Thoracic aorta (tissue), 2 donors: Measurements from ENCODE around the gene BCL2L11. TPM values are rescaled to one million over a fixed set of nuclear protein-coding genes. Genes with fewer than 3 reads are reported as not detected.
A peak's percentile ranks its signal among the peaks of the same experiment; 100 is the strongest.

Experiments
- ATAC-seq: fragments of 150-250 bp; one replicate; pipeline ENCODE4 v1.8.0; 2017; ENCODE audit warnings: low read depth; ENCODE audit not compliant: insufficient number of reproducible peaks, low FRiP score
- DNase-seq: peaks from one replicate; pipeline ENCODE4 v3.0.0-alpha.2; 2020; ENCODE audit warnings: low spot score
- H3K27ac ChIP-seq, 2 donors: fragments of 200-600 bp; sonication (generic); 1 replicate in 1 of 2; 2 replicates in 1 of 2; pipeline ENCODE4 v1.5.1; 2016; ENCODE audit warnings: mild to moderate bottlenecking in 2 of 2, moderate library complexity in 2 of 2
- H3K27me3 ChIP-seq: fragments of 200-600 bp; sonication (generic); replicated peaks from 2 replicates; pipeline ENCODE4 v1.6.0; 2016; ENCODE audit warnings: mild to moderate bottlenecking; ENCODE audit not compliant: insufficient read depth
- H3K36me3 ChIP-seq: fragments of 200-600 bp; sonication (generic); one replicate; pipeline ENCODE4 v1.5.1; 2016
- H3K4me1 ChIP-seq, 2 donors: fragments of 200-600 bp; sonication (generic); 1 replicate in 1 of 2; 2 replicates in 1 of 2; pipeline versions ENCODE4 v1.5.1 to v1.6.0; 2016; ENCODE audit warnings: low read depth in 2 of 2, mild to moderate bottlenecking in 1 of 2; ENCODE audit not compliant: control insufficient read depth in 1 of 2
- H3K4me3 ChIP-seq: fragments of 200-600 bp; sonication (generic); 2 replicates; pipeline ENCODE4 v1.5.1; 2016; ENCODE audit warnings: mild to moderate bottlenecking
- H3K9me3 ChIP-seq: fragments of 200-600 bp; sonication (generic); 2 replicates; pipeline ENCODE4 v1.5.1; 2016
- total RNA-seq, 2 donors: library from RNA; depleted of rRNA; stranded (reverse); fragments of >200 nt; gene quantifications; one replicate each; pipeline versions ENCODE4 v1.1.0 to v1.2.3, GENCODE V29; 2016
- TF ChIP-seq, protein P1 (sequence below): fragments of 200-600 bp; sonication (generic); IDR thresholded peaks from one replicate; pipeline ENCODE4 v1.5.1; 2019; ENCODE audit warnings: antibody characterized with exemption

BCL2L11 gene
- total RNA-seq, 2 donors from 2014 or later = 16.4 to 17.4 TPM

DNA sequence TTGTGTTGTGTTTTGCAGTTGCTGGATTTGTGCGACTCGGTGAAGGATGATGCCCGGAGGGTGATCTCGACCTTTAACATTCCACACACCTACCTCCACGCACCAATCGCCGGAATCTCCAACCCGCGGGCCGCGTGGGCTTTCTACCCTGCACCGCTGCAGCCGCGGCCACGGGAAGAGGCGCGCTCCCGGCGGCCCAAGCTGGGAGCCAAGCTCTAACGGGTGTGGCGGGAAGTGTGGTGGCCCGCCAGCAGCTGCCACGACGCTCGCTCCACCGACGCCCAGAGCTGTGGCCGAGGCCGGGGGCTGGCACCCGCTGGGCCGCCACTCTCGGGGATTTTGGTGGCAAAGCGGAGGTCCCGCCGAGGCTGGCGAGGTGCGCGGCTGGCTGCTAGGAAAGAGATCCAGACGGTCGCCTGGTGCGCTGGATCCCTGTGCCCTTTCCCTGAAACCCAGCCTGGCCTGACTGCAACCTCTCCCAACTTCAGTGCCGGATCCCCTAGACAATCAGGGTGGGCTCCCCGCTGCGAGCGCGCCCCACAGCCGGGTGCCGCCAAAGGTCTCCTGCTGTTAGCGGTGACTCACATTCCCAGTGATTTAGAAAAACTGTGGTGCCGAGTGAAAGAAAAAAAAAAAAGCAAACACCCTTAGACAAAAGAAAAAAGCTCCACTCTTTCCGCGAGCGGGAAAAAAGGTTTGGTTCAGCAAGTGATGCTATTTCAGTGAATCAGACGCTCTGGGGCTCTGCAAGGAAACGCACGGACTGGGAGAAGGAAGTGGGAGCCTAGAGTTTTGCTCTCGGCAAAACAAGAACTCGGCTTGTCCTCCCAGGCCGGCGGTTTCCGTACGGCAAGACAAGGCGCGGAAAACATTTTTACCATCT is 2.9 kb upstream of the BCL2L11 start:
- ATAC-seq = no peak
- Histone ChIP-seq H3K4me1 (peaks cover 4 to 41% of the 10 kb centered on the region in 2 donors), H3K27me3 (no peaks in the 10 kb centered on the region), H3K36me3 (no peaks in the 10 kb centered on the region), H3K4me3 (peak overlapping the region; percentile 86), H3K9me3 (no peaks in the 10 kb centered on the region), H3K27ac (peak overlapping the region; percentile 17 to 40)
- no peak for DNase-seq
- TF ChIP-seq, protein P1, sequence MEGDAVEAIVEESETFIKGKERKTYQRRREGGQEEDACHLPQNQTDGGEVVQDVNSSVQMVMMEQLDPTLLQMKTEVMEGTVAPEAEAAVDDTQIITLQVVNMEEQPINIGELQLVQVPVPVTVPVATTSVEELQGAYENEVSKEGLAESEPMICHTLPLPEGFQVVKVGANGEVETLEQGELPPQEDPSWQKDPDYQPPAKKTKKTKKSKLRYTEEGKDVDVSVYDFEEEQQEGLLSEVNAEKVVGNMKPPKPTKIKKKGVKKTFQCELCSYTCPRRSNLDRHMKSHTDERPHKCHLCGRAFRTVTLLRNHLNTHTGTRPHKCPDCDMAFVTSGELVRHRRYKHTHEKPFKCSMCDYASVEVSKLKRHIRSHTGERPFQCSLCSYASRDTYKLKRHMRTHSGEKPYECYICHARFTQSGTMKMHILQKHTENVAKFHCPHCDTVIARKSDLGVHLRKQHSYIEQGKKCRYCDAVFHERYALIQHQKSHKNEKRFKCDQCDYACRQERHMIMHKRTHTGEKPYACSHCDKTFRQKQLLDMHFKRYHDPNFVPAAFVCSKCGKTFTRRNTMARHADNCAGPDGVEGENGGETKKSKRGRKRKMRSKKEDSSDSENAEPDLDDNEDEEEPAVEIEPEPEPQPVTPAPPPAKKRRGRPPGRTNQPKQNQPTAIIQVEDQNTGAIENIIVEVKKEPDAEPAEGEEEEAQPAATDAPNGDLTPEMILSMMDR = no peak

DNA sequence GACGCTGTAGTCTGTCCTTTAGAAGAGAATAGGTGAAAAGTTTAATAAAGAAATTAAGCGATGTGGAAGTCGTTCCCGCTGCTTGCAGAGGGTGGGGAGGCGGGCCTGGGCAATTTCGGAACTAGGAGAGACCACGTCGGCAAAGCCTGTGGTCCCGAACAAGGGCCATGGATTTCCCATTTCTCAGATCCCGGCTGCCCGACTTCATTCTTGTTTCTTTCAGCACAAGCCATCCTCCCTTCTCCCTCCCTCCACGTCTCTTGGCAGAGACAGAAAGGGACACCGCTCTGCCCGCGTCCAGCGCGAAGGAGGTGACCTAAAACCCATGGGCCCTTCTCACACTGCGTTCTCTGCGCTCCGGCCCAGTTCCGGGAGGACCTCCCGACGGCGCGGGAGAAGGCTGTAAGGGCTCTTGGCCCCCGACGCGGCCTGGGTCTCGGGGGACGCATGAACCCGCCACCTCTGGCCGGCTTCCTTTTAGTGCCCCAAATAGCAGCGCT is 2.2 kb upstream of the BCL2L11 start:
- no peak for ATAC-seq
- H3K9me3 ChIP-seq = no peaks in the 10 kb centered on the region
- DNase-seq = no peak
- TF ChIP-seq, protein P1 = no peak
- no peaks in the 10 kb centered on the region for H3K36me3 ChIP-seq
- H3K4me1 ChIP-seq = peaks cover 4 to 44% of the 10 kb centered on the region in 2 donors
- H3K27me3 ChIP-seq = no peaks in the 10 kb centered on the region
- H3K4me3 ChIP-seq = peak overlapping the region; percentile 86
- peak overlapping the region; percentile 17 to 40 for H3K27ac ChIP-seq

GRCh38 chr2:111118981-111119821 is 1.5 kb upstream of the BCL2L11 start:
- ATAC-seq = no peak
- peaks cover 8 to 49% of the 10 kb centered on the region in 2 donors for H3K4me1 ChIP-seq

GRCh38 chr2:111119822-111120252 is 877 bp upstream of the BCL2L11 start:
- no peaks in the 10 kb centered on the region for H3K9me3 ChIP-seq
- H3K36me3 ChIP-seq = no peaks in the 10 kb centered on the region
- DNase-seq (no peak), ATAC-seq (no peak)
- H3K27me3 ChIP-seq = no peaks in the 10 kb centered on the region
- peak overlapping the region; percentile 86 for H3K4me3 ChIP-seq
- H3K27ac ChIP-seq = peak overlapping the region in 1 of 2 donors; percentile 11
- TF ChIP-seq, protein P1 = no peak
- peaks cover 8 to 49% of the 10 kb centered on the region in 2 donors for H3K4me1 ChIP-seq

More at GRCh38 chr2:111118981-111119821, 1.5 kb upstream of the BCL2L11 start:
- H3K9me3 ChIP-seq = no peaks in the 10 kb centered on the region
- H3K27ac ChIP-seq = no peak overlapping the region
- H3K36me3 ChIP-seq = no peaks in the 10 kb centered on the region
- H3K4me3 ChIP-seq = peak overlapping the region; percentile 86
- no peak for DNase-seq
- TF ChIP-seq, protein P1 = no peak
- H3K27me3 ChIP-seq = no peaks in the 10 kb centered on the region
